Testis (tissue), 3 donors: ENCODE measurements around the gene CEP131. TPM values are rescaled to one million over a fixed set of nuclear protein-coding genes. Genes with fewer than 3 reads are reported as not detected.

Experiments
- DNase-seq: peaks from one replicate; pipeline ENCODE4 v3.0.0-alpha.2; 2019
- H3K27ac ChIP-seq, 2 donors: fragments of 200-600 bp; sonication (generic); one replicate each; pipeline ENCODE4 v1.5.1; 2019
- H3K27me3 ChIP-seq: fragments of 200-600 bp; sonication (generic); one replicate; pipeline ENCODE4 v1.5.1; 2019
- H3K36me3 ChIP-seq: fragments of 200-600 bp; sonication (generic); one replicate; pipeline ENCODE4 v1.5.1; 2017; ENCODE audit warnings: low read depth; ENCODE audit errors: missing control alignments
- H3K4me1 ChIP-seq: fragments of 200-600 bp; sonication (generic); one replicate; pipeline ENCODE4 v1.5.1; 2019
- H3K4me3 ChIP-seq, 2 donors: fragments of 200-600 bp; sonication (generic); one replicate each; pipeline ENCODE4 v1.5.1; 2017 to 2019
- H3K9me3 ChIP-seq: fragments of 200-600 bp; sonication (generic); one replicate; pipeline ENCODE4 v1.5.1; 2017
- POLR2A ChIP-seq: fragments of 450-650 bp; IDR thresholded peaks from one replicate; pipeline ENCODE4 v1.6.1; 2017; ENCODE audit warnings: antibody characterized with exemption, mild to moderate bottlenecking, moderate library complexity
- WGBS, 2 donors: methylation state at CpG; one replicate each; pipeline ENCODE4 v1.1.5; 2018; 5-methylcytosine and 5-hydroxymethylcytosine counted together
- intact Hi-C: fragments of 100-400 bp; cut with DNase I; formaldehyde crosslinking; loops from one replicate; pipeline ENCODE4 v1.15.1; 2023; ENCODE audit warnings: low total_unique reads
- polyA plus RNA-seq: library from polyadenylated mRNA; stranded (reverse); fragments of 350-450 nt; fragmentation: Illumina TruSeq; extraction: RNeasy Lipid Tissue Mini Kit (QIAGEN cat#74804); gene quantifications from one replicate; pipeline ENCODE4 v1.2.3, GENCODE V29; 2014; ENCODE audit warnings: low read depth, low replicate concordance; ENCODE audit not compliant: insufficient read depth
- total RNA-seq, 2 donors: library from RNA; depleted of rRNA; stranded (reverse); fragments of >200 nt; gene quantifications; one replicate each; pipeline ENCODE4 v1.2.3, GENCODE V29; 2016
- TF ChIP-seq, protein P1 (sequence below), 3 experiments: fragments of 450-650 bp in 2 of 3; fragments of 200-600 bp in 1 of 3; sonication (generic) in 1 of 3; IDR thresholded peaks; one replicate each; pipeline ENCODE4 v1.5.1; 2016 to 2019; ENCODE audit warnings: antibody characterized with exemption in 3 of 3, mild to moderate bottlenecking in 2 of 3, moderate library complexity in 1 of 3

Gene CEP131
- total and polyA plus RNA-seq, 3 donors from 2014 or later, result 28.9 to 48.7 (median 42.9) TPM

DNA sequence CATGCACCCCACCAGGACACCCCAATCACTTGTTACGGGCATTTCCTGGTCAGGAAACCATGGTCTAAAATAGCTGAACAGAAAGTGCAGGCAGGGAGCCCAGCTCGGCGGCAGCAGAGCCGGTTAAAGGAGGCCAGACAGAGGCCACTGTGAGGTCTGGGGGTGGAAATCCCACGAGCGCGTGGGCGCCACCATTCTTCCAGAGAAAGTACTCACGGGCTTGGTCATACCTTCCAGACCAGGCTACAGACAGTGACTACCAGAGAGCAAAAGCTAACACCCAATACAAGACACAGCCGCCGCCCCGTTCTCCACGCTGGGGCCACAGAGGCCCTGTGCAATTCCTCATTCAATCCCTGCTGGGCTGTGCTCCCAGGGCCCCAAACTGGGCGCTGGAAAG, 11.9 kb downstream of the CEP131 start:
- no peaks in the 10 kb centered on the region for H3K9me3 ChIP-seq
- TF ChIP-seq, protein P1, sequence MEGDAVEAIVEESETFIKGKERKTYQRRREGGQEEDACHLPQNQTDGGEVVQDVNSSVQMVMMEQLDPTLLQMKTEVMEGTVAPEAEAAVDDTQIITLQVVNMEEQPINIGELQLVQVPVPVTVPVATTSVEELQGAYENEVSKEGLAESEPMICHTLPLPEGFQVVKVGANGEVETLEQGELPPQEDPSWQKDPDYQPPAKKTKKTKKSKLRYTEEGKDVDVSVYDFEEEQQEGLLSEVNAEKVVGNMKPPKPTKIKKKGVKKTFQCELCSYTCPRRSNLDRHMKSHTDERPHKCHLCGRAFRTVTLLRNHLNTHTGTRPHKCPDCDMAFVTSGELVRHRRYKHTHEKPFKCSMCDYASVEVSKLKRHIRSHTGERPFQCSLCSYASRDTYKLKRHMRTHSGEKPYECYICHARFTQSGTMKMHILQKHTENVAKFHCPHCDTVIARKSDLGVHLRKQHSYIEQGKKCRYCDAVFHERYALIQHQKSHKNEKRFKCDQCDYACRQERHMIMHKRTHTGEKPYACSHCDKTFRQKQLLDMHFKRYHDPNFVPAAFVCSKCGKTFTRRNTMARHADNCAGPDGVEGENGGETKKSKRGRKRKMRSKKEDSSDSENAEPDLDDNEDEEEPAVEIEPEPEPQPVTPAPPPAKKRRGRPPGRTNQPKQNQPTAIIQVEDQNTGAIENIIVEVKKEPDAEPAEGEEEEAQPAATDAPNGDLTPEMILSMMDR (IDR thresholded peaks at IDR 0.05), result no peak
- no peak for TF ChIP-seq POLR2A
- no peaks in the 10 kb centered on the region for H3K4me1 ChIP-seq
- H3K4me3 ChIP-seq, result no peak overlapping the region
- H3K27me3 ChIP-seq, result no peaks in the 10 kb centered on the region
- no peak overlapping the region for H3K27ac ChIP-seq
- no peaks in the 10 kb centered on the region for H3K36me3 ChIP-seq
- WGBS, 2 donors, result 67 to 72% methylated on average over 13 to 14 of the region's 14 CpGs
- intact Hi-C loops, result no loop called here
- no peak for DNase-seq

DNA sequence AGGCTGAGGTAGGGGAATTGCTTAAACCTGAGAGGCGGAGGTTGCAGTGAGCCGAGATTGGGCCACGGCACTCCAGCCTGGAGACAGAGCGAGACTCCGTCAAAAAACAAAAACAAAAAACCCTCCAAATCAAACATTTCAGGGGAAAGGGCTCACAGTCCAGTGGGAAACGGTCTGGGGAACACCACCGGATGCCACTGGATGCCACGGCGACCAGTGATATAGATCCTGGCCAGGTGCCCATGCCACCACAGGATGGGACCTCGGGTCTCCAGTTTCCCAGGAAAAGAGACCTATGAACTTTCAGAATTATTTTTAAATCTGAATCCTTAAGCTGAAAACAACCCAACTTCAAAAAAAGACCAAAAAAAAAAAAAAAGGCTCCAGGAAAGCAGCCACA, 12.3 kb downstream of the CEP131 start:
- 81 to 84% methylated on average over 10 of the region's 10 CpGs for WGBS, 2 donors
- intact Hi-C loops, result no loop called here
- no peak for DNase-seq
- TF ChIP-seq POLR2A, result no peak
- TF ChIP-seq, protein P1 (IDR thresholded peaks at IDR 0.05), result no peak
- Histone ChIP-seq H3K4me3 (no peak overlapping the region), H3K27me3 (no peaks in the 10 kb centered on the region), H3K27ac (no peak overlapping the region), H3K36me3 (no peaks in the 10 kb centered on the region), H3K4me1 (no peaks in the 10 kb centered on the region), H3K9me3 (no peaks in the 10 kb centered on the region)

DNA sequence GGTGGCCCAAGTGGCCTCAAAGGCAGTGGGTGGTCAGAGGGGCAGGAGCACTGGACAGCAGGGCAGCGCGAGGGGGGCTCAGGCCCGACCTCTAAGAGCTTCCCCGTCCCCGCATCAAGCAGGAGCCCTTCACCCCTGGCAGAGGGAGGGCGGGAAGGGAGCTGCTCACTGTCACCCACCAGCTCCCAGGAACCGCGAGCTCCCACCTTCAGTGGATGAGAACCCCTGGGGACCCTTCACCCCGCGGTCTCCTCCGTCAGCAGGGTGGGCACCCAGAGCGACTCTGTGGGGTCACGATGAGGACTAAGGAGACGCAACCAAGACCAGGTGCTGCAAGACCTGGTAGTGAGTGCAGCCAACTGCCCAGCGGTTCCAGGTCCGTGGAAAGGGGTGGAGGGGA, 13.6 kb downstream of the CEP131 start:
- Histone ChIP-seq H3K4me1 (no peaks in the 10 kb centered on the region), H3K27me3 (no peaks in the 10 kb centered on the region), H3K4me3 (no peak overlapping the region), H3K9me3 (no peaks in the 10 kb centered on the region), H3K36me3 (no peaks in the 10 kb centered on the region), H3K27ac (no peak overlapping the region)
- intact Hi-C loops, result no loop called here
- no peak for TF ChIP-seq POLR2A
- TF ChIP-seq, protein P1 (IDR thresholded peaks at IDR 0.05), result no peak
- 87 to 90% methylated on average over 3 to 16 of the region's 16 CpGs for WGBS, 2 donors
- no peak for DNase-seq

- no peaks in the 10 kb centered on the region for H3K36me3 ChIP-seq
- intact Hi-C loops, result no loop called here
- TF ChIP-seq POLR2A, result no peak
- no peak overlapping the region for H3K27ac ChIP-seq
- no peak overlapping the region for H3K4me3 ChIP-seq
- WGBS, 2 donors, result 91 to 92% methylated on average over 10 of the region's 10 CpGs
- H3K27me3 ChIP-seq, result no peaks in the 10 kb centered on the region
- DNase-seq, result no peak
- no peaks in the 10 kb centered on the region for H3K9me3 ChIP-seq
- no peaks in the 10 kb centered on the region for H3K4me1 ChIP-seq
These were observed 14.1 kb downstream of the CEP131 start for GRCh38 chr17:81208651-81209050.

DNA sequence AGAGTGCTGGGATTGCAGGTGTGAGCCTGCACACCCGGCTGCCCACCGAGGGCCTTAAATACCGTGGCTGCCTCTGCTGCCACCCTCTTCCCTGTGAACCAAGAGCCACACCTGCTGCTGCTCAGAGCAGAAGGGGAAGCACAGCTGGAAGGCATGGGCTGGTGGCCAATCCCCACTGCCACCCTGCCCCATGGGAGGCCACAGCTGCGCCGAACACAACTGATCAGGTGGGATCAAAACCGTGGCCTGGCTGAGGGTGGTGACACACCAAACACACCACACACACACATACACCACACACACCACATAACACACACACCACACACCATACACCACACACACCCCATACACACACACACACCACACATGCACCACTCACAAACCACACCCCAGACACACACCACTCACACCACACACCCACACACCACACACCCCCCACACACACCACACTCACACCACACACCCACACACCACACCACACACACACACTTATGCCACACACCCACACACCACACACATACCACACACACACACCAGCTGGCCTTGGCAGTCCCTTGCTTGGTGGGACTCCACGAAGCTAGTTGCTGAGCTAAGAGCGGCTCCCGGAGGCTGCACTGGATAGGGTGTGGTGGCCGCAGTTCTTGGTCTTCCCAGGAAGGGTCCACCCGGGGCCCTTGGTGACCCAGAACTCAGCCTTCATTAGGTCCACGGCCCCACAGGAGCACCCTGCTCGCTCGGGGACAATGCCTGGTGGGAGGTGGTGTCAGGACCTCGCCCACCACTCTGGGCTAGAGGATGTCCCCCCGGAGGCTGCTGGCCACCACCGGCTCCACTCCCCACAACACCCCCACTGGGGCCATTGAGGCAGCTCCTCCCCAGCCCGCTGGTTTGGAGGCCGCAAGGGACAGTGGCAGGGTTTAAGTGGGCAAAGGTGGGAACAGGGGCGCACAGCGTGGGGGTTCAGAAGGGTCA, 14.9 kb downstream of the CEP131 start:
- intact Hi-C loops, result no loop called here
- Histone ChIP-seq H3K36me3 (no peaks in the 10 kb centered on the region), H3K27me3 (no peaks in the 10 kb centered on the region), H3K4me3 (no peak overlapping the region), H3K27ac (no peak overlapping the region), H3K4me1 (no peaks in the 10 kb centered on the region), H3K9me3 (no peaks in the 10 kb centered on the region)
- WGBS, 2 donors, result 88 to 97% methylated on average over 7 to 20 of the region's 21 CpGs
- no peak for TF ChIP-seq POLR2A
- TF ChIP-seq, protein P1 (IDR thresholded peaks at IDR 0.05), result no peak
- no peak for DNase-seq
